ENCODE measurements around the gene PAK6. TPM values are rescaled to one million over a fixed set of nuclear protein-coding genes. Genes with fewer than 3 reads are reported as not detected.

PAK6 gene
- total RNA-seq, 1 donor from 2014 or later: not detected

DNA sequence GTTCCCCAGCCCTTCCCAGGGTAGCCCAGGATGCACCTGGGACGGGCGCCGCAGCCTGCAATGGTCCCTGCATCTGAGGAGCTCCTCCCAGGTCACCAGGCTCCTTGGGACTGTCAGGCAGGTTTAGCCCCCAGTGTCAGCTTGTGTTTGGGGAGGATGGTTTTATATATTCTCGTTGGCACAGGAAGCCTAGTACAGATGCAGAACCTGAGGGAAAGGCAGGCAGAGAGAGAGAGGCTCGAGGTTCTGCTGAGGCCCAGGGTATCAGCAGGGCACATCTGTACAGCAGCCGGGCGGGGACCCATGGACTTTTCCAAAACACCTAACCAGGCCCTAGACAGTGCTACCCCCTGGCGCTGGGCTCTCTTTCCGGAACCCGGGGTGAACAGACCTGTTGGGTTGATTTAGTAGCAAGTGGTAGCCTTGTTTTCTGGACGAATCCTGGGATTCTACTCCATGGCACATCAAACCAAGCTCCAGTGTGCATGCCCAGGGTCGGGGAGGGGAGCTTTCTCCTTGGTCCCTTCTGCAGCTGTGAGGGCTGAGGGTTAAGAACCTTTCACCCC is 8.6 kb downstream of the PAK6 start:
- H3K4me1 Mint-ChIP-seq (ENCODE audit: low read depth, unreplicated experiment): peaks cover 3% of the 10 kb centered on the region
- H3K27ac Mint-ChIP-seq (ENCODE audit: unreplicated experiment): no peak overlapping the region
- no peak overlapping the region for H3K4me3 Mint-ChIP-seq (ENCODE audit: unreplicated experiment)
- TF ChIP-seq, protein P1, sequence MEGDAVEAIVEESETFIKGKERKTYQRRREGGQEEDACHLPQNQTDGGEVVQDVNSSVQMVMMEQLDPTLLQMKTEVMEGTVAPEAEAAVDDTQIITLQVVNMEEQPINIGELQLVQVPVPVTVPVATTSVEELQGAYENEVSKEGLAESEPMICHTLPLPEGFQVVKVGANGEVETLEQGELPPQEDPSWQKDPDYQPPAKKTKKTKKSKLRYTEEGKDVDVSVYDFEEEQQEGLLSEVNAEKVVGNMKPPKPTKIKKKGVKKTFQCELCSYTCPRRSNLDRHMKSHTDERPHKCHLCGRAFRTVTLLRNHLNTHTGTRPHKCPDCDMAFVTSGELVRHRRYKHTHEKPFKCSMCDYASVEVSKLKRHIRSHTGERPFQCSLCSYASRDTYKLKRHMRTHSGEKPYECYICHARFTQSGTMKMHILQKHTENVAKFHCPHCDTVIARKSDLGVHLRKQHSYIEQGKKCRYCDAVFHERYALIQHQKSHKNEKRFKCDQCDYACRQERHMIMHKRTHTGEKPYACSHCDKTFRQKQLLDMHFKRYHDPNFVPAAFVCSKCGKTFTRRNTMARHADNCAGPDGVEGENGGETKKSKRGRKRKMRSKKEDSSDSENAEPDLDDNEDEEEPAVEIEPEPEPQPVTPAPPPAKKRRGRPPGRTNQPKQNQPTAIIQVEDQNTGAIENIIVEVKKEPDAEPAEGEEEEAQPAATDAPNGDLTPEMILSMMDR (IDR thresholded peaks at IDR 0.05; ENCODE audit: partially characterized antibody, unreplicated experiment): no peak
- H3K27me3 Mint-ChIP-seq (ENCODE audit: unreplicated experiment): peaks cover 6% of the 10 kb centered on the region
- DNase-seq: no peak
- H3K9me3 Mint-ChIP-seq (ENCODE audit: unreplicated experiment): no peaks in the 10 kb centered on the region
- no peaks in the 10 kb centered on the region for H3K36me3 Mint-ChIP-seq (ENCODE audit: unreplicated experiment)

DNA sequence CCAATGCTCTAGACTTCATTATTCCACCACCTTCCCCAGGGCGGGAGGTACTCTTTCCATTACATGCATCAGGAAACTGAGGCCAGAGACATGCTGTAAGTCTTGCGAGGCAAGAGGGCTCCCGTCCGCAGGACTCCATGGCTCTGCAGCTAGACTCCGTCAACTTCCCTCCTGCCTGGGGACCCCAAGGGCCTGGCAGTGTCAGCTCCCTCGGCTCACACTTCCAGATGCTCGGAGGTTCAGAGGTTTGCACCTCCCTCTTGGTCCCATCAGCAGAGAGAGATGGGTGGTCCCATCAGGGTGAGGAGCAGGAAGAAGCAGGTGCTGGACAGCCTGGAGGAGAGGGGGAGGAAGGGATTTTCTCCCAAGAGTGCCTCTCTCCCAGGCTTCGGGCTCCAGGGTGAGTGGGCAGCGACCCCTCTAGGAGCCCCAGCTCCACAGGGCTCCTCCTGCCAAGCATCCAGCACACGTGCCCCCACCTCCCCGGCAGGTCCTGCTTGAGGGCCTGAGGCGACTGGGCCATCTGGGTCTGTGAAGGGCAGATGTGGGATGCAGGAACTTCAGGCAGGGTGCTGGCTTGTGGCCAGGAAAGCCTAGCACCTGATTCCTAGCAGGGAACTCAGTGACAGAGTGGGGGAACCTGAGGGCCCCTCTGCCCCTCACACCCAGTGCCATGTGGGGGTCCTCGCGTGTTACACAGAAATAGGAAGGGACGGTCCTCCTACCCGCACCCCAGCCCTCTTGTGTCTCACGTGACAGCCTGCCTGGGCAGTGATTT is 9.3 kb downstream of the PAK6 start:
- H3K9me3 Mint-ChIP-seq (ENCODE audit: unreplicated experiment): no peaks in the 10 kb centered on the region
- H3K4me1 Mint-ChIP-seq (ENCODE audit: low read depth, unreplicated experiment): peaks cover 3% of the 10 kb centered on the region
- H3K27ac Mint-ChIP-seq (ENCODE audit: unreplicated experiment): no peak overlapping the region
- no peaks in the 10 kb centered on the region for H3K36me3 Mint-ChIP-seq (ENCODE audit: unreplicated experiment)
- DNase-seq: no peak
- TF ChIP-seq, protein P1 (IDR thresholded peaks at IDR 0.05; ENCODE audit: partially characterized antibody, unreplicated experiment): no peak
- no peak overlapping the region for H3K4me3 Mint-ChIP-seq (ENCODE audit: unreplicated experiment)
- H3K27me3 Mint-ChIP-seq (ENCODE audit: unreplicated experiment): peaks cover 9% of the 10 kb centered on the region

DNA sequence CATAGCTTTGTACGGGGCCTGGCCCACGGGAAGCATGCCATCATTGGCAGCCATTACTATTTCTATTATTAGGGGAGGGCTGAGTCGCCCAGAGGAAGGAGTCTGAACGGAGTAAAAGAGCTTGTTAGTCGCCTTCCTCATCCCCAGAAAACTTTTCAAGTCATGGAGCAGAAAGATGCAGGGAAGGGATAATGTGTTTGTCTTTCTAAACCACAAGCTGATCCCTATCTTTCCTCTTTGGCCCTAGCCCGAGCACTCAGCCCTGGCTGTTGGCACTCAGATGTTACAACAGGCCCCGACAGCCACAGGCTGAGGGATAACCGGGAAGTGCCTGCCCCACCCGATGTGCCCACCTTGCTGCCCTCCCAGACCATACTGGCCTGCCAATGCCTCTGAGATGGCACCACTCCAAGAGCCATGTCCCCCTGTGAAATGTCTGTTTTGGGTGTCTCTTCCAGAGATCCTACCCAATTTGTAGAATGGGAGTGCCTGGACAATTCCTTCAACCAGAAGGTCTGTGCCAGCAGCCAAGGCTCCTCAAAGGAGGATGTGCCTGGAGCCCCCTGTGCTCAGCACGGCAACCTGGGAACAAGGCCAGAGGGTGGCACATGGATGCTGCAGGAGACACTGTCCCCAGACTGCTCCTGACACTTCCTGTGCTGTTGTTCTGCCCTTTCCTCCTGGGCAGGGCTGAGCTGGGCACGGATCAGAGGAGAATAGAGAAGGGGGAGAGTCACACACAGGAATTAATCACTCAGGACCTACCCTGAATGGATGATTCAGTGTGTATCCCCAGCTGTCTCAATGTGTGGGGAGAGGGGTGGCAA is 10.8 kb downstream of the PAK6 start:
- H3K27me3 Mint-ChIP-seq (ENCODE audit: unreplicated experiment): peaks cover 13% of the 10 kb centered on the region
- H3K9me3 Mint-ChIP-seq (ENCODE audit: unreplicated experiment): peaks cover 2% of the 10 kb centered on the region
- H3K4me3 Mint-ChIP-seq (ENCODE audit: unreplicated experiment): no peak overlapping the region
- no peak overlapping the region for H3K27ac Mint-ChIP-seq (ENCODE audit: unreplicated experiment)
- TF ChIP-seq, protein P1 (IDR thresholded peaks at IDR 0.05; ENCODE audit: partially characterized antibody, unreplicated experiment): no peak
- peaks cover 5% of the 10 kb centered on the region for H3K4me1 Mint-ChIP-seq (ENCODE audit: low read depth, unreplicated experiment)
- no peak for DNase-seq
- no peaks in the 10 kb centered on the region for H3K36me3 Mint-ChIP-seq (ENCODE audit: unreplicated experiment)

DNA sequence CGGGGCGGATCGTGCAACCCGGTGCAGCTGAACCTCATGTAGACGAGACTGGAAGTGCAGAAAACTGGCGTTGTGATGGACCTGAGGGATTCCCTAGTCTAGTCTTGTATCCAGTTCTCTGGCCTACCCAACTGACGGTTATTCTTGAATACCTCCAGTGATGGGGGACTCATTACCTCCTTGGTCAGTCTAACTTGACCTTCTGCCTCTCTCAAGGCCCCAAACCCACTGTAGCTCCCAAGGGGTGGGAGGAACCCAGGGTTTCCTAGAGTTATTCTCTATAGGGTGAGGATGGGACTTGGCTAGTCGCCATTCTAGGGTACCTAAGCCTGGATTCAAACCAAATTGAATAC is 11.4 kb downstream of the PAK6 start:
- Mint-ChIP-seq H3K27me3 (ENCODE audit: unreplicated experiment) (peaks cover 16% of the 10 kb centered on the region), H3K9me3 (ENCODE audit: unreplicated experiment) (peaks cover 2% of the 10 kb centered on the region), H3K4me1 (ENCODE audit: low read depth, unreplicated experiment) (peaks cover 8% of the 10 kb centered on the region), H3K27ac (ENCODE audit: unreplicated experiment) (no peak overlapping the region), H3K4me3 (ENCODE audit: unreplicated experiment) (no peak overlapping the region), H3K36me3 (ENCODE audit: unreplicated experiment) (no peaks in the 10 kb centered on the region)
- TF ChIP-seq, protein P1 (IDR thresholded peaks at IDR 0.05; ENCODE audit: partially characterized antibody, unreplicated experiment): no peak
- no peak for DNase-seq

Measured in glutamatergic neuron (in vitro differentiated cells).